IPS-18c (cell line): ENCODE measurements around the gene FGF19.

ENCODE experiments used
- H3K4me3 ChIP-seq: 2 replicates; pipeline ENCODE4 v1.7.0; 2013; ENCODE audit warnings: low read depth, mild to moderate bottlenecking, low read length, moderate library complexity; ENCODE audit not compliant: insufficient read depth
- H3K9me3 ChIP-seq: one replicate; pipeline ENCODE4 v1.6.1; 2013; ENCODE audit warnings: mild to moderate bottlenecking, low read length, moderate library complexity; ENCODE audit not compliant: control insufficient read depth, insufficient read depth

FGF19 gene

DNA sequence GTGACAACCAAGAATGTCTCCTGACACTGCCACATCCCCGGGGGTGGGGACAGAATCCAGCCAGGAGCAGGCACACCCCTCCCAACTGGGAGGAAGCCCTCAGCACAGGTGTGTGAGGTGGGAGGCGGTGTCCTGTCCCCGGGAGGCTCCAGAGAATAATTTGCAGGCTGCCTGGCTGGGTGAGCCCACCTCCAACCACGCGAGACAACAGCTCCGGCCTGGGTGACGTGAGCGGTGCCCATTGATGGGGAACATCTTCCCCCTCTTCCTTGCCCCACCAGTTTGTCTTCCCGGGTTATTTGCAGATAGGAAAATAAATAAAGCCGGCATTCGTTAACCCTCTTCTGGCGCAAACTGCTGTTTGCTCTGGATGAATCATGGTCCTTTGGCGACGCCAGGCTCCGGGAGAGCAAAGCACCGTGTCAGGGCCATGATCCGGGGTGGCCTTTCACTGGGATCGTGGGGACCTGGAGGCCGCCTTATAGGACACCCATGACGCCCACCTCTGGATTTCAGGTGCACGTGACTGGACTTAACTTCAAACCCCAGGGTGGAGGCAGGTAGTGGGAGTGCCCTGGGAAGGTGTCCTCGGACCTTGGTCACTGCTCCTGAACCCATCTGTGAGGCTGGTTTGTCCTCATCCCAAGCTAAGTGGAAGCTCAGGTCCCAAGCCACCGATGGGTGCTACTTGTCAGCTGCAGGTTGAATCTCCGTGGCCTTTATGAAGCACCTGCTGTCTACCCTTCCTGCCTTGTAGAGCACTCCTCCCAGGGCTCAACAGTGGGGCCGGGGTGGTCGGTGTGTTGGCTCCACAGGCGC, 49.0 kb downstream of the FGF19 start:
- no peak overlapping the region for H3K4me3 ChIP-seq
- no peaks in the 10 kb centered on the region for H3K9me3 ChIP-seq

DNA sequence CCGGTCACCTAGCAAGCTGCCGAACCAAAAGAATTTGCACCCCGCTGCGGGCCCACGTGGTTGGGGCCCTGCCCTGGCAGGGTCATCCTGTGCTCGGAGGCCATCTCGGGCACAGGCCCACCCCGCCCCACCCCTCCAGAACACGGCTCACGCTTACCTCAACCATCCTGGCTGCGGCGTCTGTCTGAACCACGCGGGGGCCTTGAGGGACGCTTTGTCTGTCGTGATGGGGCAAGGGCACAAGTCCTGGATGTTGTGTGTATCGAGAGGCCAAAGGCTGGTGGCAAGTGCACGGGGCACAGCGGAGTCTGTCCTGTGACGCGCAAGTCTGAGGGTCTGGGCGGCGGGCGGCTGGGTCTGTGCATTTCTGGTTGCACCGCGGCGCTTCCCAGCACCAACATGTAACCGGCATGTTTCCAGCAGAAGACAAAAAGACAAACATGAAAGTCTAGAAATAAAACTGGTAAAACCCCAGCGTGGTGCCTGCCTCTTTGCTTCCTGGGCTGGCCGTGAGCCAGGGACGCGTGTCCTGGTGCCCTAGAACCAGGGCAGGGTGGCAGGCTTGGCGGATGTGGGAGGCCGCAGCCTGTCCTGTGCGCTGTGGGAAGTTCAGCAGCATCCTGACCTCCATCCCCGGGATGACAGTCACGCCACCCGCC, 49.7 kb downstream of the FGF19 start:
- H3K4me3 ChIP-seq = no peak overlapping the region
- H3K9me3 ChIP-seq = no peaks in the 10 kb centered on the region

DNA sequence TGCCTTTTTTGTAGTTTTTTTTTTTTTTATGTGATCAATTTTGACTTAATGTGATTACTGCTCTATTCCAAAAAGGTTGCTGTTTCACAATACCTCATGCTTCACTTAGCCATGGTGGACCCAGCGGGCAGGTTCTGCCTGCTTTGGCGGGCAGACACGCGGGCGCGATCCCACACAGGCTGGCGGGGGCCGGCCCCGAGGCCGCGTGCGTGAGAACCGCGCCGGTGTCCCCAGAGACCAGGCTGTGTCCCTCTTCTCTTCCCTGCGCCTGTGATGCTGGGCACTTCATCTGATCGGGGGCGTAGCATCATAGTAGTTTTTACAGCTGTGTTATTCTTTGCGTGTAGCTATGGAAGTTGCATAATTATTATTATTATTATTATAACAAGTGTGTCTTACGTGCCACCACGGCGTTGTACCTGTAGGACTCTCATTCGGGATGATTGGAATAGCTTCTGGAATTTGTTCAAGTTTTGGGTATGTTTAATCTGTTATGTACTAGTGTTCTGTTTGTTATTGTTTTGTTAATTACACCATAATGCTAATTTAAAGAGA, 50.3 kb downstream of the FGF19 start:
- H3K4me3 ChIP-seq = no peak overlapping the region
- H3K9me3 ChIP-seq = no peaks in the 10 kb centered on the region

DNA sequence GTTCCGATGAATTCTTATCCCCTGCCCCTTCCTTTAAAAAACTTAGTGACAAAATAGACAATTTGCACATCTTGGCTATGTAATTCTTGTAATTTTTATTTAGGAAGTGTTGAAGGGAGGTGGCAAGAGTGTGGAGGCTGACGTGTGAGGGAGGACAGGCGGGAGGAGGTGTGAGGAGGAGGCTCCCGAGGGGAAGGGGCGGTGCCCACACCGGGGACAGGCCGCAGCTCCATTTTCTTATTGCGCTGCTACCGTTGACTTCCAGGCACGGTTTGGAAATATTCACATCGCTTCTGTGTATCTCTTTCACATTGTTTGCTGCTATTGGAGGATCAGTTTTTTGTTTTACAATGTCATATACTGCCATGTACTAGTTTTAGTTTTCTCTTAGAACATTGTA, 50.8 kb downstream of the FGF19 start:
- H3K9me3 ChIP-seq = no peaks in the 10 kb centered on the region
- H3K4me3 ChIP-seq = no peak overlapping the region

DNA sequence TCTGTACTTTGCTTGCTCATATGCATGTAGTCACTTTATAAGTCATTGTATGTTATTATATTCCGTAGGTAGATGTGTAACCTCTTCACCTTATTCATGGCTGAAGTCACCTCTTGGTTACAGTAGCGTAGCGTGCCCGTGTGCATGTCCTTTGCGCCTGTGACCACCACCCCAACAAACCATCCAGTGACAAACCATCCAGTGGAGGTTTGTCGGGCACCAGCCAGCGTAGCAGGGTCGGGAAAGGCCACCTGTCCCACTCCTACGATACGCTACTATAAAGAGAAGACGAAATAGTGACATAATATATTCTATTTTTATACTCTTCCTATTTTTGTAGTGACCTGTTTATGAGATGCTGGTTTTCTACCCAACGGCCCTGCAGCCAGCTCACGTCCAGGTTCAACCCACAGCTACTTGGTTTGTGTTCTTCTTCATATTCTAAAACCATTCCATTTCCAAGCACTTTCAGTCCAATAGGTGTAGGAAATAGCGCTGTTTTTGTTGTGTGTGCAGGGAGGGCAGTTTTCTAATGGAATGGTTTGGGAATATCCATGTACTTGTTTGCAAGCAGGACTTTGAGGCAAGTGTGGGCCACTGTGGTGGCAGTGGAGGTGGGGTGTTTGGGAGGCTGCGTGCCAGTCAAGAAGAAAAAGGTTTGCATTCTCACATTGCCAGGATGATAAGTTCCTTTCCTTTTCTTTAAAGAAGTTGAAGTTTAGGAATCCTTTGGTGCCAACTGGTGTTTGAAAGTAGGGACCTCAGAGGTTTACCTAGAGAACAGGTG, 51.8 kb downstream of the FGF19 start:
- Histone ChIP-seq H3K9me3 (no peaks in the 10 kb centered on the region), H3K4me3 (no peak overlapping the region)

DNA sequence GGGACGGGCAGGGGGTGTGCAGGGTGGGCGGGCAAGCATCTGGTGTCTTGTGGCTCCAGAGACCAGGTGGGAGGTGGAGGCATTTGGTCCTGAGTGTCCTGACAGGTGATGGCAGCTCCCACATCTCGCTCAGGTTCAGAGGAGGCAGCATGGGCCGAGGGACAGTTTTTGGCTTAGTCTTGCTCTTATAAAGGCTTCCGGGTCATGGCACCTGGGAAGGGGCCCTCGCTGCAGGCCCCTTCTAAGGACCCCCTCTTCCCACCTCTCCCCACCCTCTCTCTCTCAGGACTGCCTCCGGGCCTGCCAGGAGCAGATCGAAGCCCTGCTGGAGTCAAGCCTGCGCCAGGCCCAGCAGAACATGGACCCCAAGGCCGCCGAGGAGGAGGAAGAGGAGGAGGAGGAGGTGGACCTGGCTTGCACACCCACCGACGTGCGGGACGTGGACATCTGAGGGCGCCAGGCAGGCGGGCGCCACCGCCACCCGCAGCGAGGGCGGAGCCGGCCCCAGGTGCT, 52.9 kb downstream of the FGF19 start:
- H3K9me3 ChIP-seq = no peaks in the 10 kb centered on the region
- no peak overlapping the region for H3K4me3 ChIP-seq

DNA sequence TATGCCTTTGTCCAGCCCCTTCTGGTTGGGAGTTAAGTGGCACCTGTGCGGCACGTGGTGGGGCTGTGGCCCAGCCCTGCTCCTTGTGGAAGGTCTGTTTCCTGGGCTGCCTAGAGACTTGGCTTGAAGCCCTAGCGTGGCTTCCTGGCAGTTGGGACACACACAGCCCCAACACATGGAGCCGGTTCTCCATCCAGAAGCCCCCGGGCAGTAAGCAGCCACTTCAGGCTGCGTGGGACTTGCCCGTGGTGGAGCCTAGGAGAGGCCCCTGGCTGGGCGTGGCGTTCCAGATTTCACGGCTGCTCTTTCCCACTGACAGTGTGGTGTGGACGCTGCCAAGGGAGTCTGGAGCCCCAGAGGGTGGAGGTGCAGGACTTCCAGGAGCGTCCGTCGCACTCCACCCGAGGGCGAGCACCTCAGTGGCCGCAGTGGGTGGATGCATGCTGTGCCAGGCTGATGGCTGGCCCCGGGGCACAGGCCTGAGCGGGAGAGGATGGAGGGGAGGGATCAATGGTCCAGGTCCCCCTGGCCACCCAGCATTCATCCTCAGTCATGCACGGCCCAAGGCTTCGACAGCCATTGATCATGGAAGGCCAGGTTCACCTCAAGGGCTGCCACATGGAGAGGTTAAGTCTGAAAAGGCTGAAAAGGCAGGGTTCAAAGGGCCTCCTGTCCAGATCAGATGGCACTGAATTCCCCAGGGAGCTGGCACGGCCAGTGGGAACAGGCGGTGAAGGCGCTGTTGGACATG, 53.6 kb downstream of the FGF19 start:
- Histone ChIP-seq H3K4me3 (no peak overlapping the region), H3K9me3 (no peaks in the 10 kb centered on the region)

DNA sequence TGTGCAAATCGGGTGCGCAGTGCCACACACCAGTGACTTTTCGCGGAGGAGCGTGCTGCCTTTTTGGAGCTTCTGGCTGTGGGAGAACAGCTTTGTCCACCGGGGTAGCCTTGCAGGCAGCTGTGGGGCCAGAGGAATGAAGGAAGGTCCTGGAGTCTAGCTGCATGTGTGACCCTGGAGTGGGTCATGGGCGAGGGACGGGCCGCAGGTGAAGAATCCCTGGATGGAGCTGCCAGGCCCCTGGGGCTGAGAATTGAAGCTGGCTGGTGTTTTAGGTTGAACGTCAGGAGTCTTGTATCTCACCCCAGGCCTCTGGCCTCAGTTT, 54.3 kb downstream of the FGF19 start:
- H3K4me3 ChIP-seq = no peak overlapping the region
- no peaks in the 10 kb centered on the region for H3K9me3 ChIP-seq

DNA sequence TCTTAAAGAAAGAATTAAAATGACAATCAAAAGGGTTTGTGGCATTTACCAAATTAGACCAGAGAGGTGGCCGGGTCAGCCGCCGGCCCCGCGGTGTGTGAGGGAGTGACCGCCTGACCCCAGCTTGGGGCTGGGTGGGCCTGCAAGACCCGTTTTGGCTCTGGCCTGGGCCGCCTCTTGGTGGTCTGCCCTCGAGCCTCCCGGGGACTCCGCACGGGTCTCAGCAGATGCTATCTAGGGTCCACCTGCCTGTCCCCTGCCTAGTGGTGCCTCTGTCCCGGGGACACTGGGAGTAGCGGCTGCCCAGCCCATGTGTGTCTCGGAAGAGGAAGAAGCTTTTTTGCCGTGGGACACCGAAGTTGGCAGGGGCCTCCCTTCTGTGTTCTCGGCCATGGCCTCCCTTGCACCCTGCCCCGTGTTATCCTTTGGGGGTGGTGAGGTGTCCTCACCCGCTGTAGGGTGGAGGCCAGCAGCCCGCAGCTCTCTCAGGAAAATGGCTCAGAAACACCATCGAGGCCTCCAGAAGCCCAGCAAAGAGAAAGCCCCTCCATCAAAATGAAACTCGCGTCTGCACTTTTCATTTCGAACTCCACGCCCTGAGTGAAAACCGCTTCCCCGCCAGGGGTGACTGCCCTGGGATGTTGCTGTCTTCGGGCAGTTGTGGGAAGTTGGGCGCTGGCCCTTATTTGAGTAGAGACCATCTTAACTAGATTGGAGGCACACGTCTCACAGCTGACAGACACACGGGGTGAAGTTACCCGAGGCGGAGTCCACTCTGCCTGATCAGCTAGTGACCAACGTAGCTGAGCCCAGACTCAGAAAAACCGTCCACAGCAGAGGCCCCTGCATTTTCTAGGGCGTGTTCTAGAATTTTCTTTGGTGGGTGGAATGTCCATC, 54.9 kb downstream of the FGF19 start:
- H3K4me3 ChIP-seq = no peak overlapping the region

More for the DNA sequence above, 54.9 kb downstream of the FGF19 start:
- H3K9me3 ChIP-seq = no peaks in the 10 kb centered on the region
